GM12878 (cell line): ENCODE data around the gene DONSON. TPM values are rescaled to one million over a fixed set of nuclear protein-coding genes. Genes with fewer than 3 reads are reported as not detected.

Experiments used
- ATAC-seq: fragments of 200-7000 bp; cut with Tn5 transposase; 3 replicates; pipeline ENCODE4 v1.9.1; 2020; ENCODE audit warnings: mild to moderate bottlenecking, moderate library complexity
- BruUV-seq: library from RNA; stranded (reverse); fragments of 400-500 nt; replicated peaks from 2 replicates; lab custom pipeline; 2021; lab: Mats Ljungman, UMichigan
- CTCF ChIA-PET: fragments of 300-600 bp; sonication (Branson Sonifier 250); formaldehyde crosslinking; extraction: SDS; loops from one replicate; lab custom pipeline; 2021; ENCODE audit warnings: inconsistent platforms; lab: Yijun Ruan, JAX
- POLR2A ChIA-PET: fragments of 350-600 bp; formaldehyde crosslinking; extraction: SDS; loops from one replicate; lab custom pipeline; 2021; ENCODE audit warnings: inconsistent platforms; lab: Charles Lee
- RAD21 ChIA-PET: fragments of 300-600 bp; sonication (Branson Sonifier 250); formaldehyde crosslinking; loops from one replicate; lab custom pipeline; 2023; ENCODE audit warnings: antibody characterized with exemption; ENCODE audit not compliant: unreplicated experiment; lab: Charles Lee
- SMC1A ChIA-PET: fragments of 300-600 bp; sonication (Branson Sonifier 250); formaldehyde crosslinking; loops from one replicate; lab custom pipeline; 2023; ENCODE audit not compliant: unreplicated experiment, uncharacterized antibody; lab: Charles Lee
- DNase-seq: peaks from one replicate; pipeline ENCODE4 v3.0.0-alpha.2; 2011; ENCODE audit warnings: low read depth, low spot score
- FAIRE-seq: peaks from 3 replicates; lab custom pipeline; 2011; peaks lifted over from hg19 to GRCh38; lab: Jason Lieb, UNC
- H2AFZ ChIP-seq: 2 replicates; pipeline ENCODE4 v1.6.0; 2011; ENCODE audit warnings: low read depth, low read length, control low read depth; ENCODE audit not compliant: control insufficient read depth
- H3K27ac ChIP-seq: 2 replicates; pipeline ENCODE4 v1.5.1; 2011; ENCODE audit warnings: control low read depth; ENCODE audit not compliant: control insufficient read depth, insufficient read depth
- H3K27me3 ChIP-seq, 2 experiments: replicated peaks in 1 of 2; 2 replicates each; pipeline versions ENCODE4 v1.6.0 to v1.6.1; 2011; ENCODE audit warnings: low read length in 1 of 2; ENCODE audit not compliant: control insufficient read depth in 2 of 2, insufficient read depth in 2 of 2
- H3K36me3 ChIP-seq, 2 experiments: 2 replicates each; pipeline ENCODE4 v1.5.1; 2011; ENCODE audit warnings: low read length in 1 of 2; ENCODE audit not compliant: control insufficient read depth in 2 of 2, insufficient read depth in 2 of 2
- H3K4me1 ChIP-seq: 2 replicates; pipeline ENCODE4 v1.6.1; 2011; ENCODE audit warnings: mild to moderate bottlenecking, low read length, moderate library complexity, mixed read lengths; ENCODE audit not compliant: control insufficient read depth, insufficient read depth
- H3K4me2 ChIP-seq: 2 replicates; pipeline ENCODE4 v1.6.0; 2011; ENCODE audit warnings: control low read depth; ENCODE audit not compliant: control insufficient read depth, insufficient read depth
- H3K4me3 ChIP-seq: fragments of 200-600 bp; sonication (generic); 2 replicates; pipeline ENCODE4 v1.5.1; 2016
- H3K79me2 ChIP-seq: 2 replicates; pipeline ENCODE4 v1.6.0; 2011; ENCODE audit warnings: low read length; ENCODE audit not compliant: control insufficient read depth, insufficient read depth
- H3K9ac ChIP-seq: 2 replicates; pipeline ENCODE4 v1.8.0; 2011; ENCODE audit warnings: low read length, control low read depth, mixed read lengths; ENCODE audit not compliant: control insufficient read depth, insufficient read depth
- H3K9me3 ChIP-seq: replicated peaks from 3 replicates; pipeline ENCODE4 v1.5.1; 2011; ENCODE audit warnings: mild to moderate bottlenecking, low read length; ENCODE audit not compliant: control insufficient read depth, insufficient read depth
- H4K20me1 ChIP-seq: 2 replicates; pipeline ENCODE4 v1.6.0; 2011; ENCODE audit not compliant: control insufficient read depth, insufficient read depth
- LARP7 ChIP-seq: fragments of 450-650 bp; IDR thresholded peaks from 2 replicates; pipeline ENCODE4 v1.6.1; 2017; ENCODE audit warnings: mild to moderate bottlenecking
- POLR2AphosphoS2 ChIP-seq: IDR thresholded peaks from 2 replicates; pipeline ENCODE4 v1.6.1; 2011; ENCODE audit warnings: low read depth, mild to moderate bottlenecking, low read length, improper control_type of control experiment, moderate library complexity
- POLR2AphosphoS5 ChIP-seq: IDR thresholded peaks from 2 replicates; pipeline ENCODE4 v1.6.1; 2011; ENCODE audit warnings: mild to moderate bottlenecking, low read length, inconsistent platforms
- ZNF622 ChIP-seq: fragments of 450-650 bp; IDR thresholded peaks from 2 replicates; pipeline ENCODE4 v1.6.1; 2017; ENCODE audit warnings: mild to moderate bottlenecking, inconsistent platforms
- WGBS: methylation state at CpG from one replicate; pipeline ENCODE4 v1.1.6; 2016; ENCODE audit warnings: low lambda C conversion rate; ENCODE audit not compliant: insufficient replicate concordance, insufficient coverage; ENCODE audit errors: missing lambda C conversion rate; 5-methylcytosine and 5-hydroxymethylcytosine counted together
- in situ Hi-C: fragments of 300-500 bp; cut with MboI; formaldehyde crosslinking; loops from 9 replicates; pipeline ENCODE4 v1.14.3; 2018; ENCODE audit warnings: mixed read lengths
- intact Hi-C: fragments of 100-400 bp; cut with micrococcal nuclease; formaldehyde crosslinking; loops from one replicate; pipeline ENCODE4 v1.14.2; 2022; ENCODE audit not compliant: unreplicated experiment
- polyA plus RNA-seq, 11 experiments: library from polyadenylated mRNA; depleted of rRNA in 4 of 11; unstranded in 6 of 11; stranded (reverse) in 5 of 11; fragments of >200 nt; fragmentation: Nextera tagmentation in 4 of 11; fragmentation: Illumina TruSeq in 1 of 11; extraction: Ambion mirVana in 4 of 11; extraction: Trizol in 1 of 11; gene quantifications; 1 replicate in 1 of 11; 2 replicates in 10 of 11; pipeline versions ENCODE4 v1.2.1 to v1.2.3, GENCODE V29; 2011 to 2016; ENCODE audit warnings: inconsistent platforms in 2 of 11, missing spikeins in 2 of 11, low read depth in 1 of 11
- total RNA-seq, 4 experiments: library from RNA; depleted of rRNA in 3 of 4; stranded (reverse); fragments of >200 nt in 3 of 4; fragmentation: Illumina TruSeq in 1 of 4; extraction: Trizol in 1 of 4; gene quantifications; 2 replicates each; pipeline versions ENCODE4 v1.2.1 to v1.2.3, GENCODE V29; 2013 to 2021
- TF ChIP-seq, protein P1 (sequence below): fragments of 450-650 bp; IDR thresholded peaks from 2 replicates; pipeline ENCODE4 v1.6.1; 2016; ENCODE audit warnings: mild to moderate bottlenecking
- TF ChIP-seq, protein P2 (sequence below): fragments of 450-650 bp; IDR thresholded peaks from 2 replicates; pipeline ENCODE4 v1.6.1; 2016; ENCODE audit warnings: mild to moderate bottlenecking, moderate library complexity, borderline replicate concordance

Gene DONSON
- total and polyA plus RNA-seq, 10 of the 15 experiments (the other 5 are each of a cell fraction or from before 2014, with no cell fraction given), result 13.6 to 51.2 (median 32.2) TPM

DNA sequence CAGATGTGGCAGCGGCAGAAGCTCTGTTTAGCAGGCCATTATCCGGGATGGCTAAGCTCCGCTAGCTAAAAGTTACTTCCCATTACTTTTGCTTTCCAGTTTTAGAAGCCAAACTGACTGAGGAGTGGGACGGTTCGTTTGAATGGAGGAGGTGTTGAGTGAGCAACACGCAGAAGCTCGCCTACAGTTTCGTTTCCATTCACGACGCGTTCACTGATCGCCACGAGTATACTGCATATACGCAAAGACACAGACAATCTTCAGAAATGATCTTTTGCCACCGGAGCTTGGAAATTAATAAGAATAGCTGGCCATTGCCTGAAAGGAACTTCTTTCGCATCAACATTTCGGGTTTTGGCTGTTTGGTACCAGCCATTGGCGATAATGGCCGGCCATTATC, 31.0 kb downstream of the DONSON start:
- H3K9me3 ChIP-seq, result peaks cover 5% of the 10 kb centered on the region; the same call in 2 of the 3 replicates
- RAD21 ChIA-PET, result interaction anchor here (1.1 kb wide), 1 partner anchor 48 kb away, joined by 4 read pairs; no protein-coding TSS in a partner anchor
- peaks cover 26 to 50% of the 10 kb centered on the region in 2 experiments for H3K36me3 ChIP-seq
- no TSS peak for BruUV-seq
- H3K4me1 ChIP-seq, result no peaks in the 10 kb centered on the region
- no peak overlapping the region for H3K4me3 ChIP-seq
- H3K4me2 ChIP-seq, result no peak overlapping the region
- SMC1A ChIA-PET, result interaction anchor here (0.6 to 5.6 kb wide), 7 partner anchors 13 to 54 kb away, joined by 3 to 23 read pairs (median 3); no protein-coding TSS in a partner anchor
- H3K27ac ChIP-seq, result no peak overlapping the region
- intact Hi-C loops, result no loop called here
- TF ChIP-seq, protein P1, sequence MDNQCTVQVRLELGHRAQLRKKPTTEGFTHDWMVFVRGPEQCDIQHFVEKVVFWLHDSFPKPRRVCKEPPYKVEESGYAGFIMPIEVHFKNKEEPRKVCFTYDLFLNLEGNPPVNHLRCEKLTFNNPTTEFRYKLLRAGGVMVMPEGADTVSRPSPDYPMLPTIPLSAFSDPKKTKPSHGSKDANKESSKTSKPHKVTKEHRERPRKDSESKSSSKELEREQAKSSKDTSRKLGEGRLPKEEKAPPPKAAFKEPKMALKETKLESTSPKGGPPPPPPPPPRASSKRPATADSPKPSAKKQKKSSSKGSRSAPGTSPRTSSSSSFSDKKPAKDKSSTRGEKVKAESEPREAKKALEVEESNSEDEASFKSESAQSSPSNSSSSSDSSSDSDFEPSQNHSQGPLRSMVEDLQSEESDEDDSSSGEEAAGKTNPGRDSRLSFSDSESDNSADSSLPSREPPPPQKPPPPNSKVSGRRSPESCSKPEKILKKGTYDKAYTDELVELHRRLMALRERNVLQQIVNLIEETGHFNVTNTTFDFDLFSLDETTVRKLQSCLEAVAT, result 0 out of 2 replicates have a peak, but pooled peaks have one; percentile 32
- no peak for TF ChIP-seq ZNF622
- no peak for DNase-seq
- CTCF ChIA-PET, result interaction anchor here (0.5 to 2.7 kb wide), 8 partner anchors 15 to 545 kb away, joined by 3 to 10 read pairs (median 3); no protein-coding TSS in a partner anchor
- no peak overlapping the region for H2AFZ ChIP-seq
- FAIRE-seq, result no peak
- WGBS, result 98% methylated on average over 19 of the region's 19 CpGs
- H3K79me2 ChIP-seq, result peaks cover 49% of the 10 kb centered on the region
- H3K9ac ChIP-seq, result no peak overlapping the region
- POLR2A ChIA-PET, result interaction anchor here (0.6 to 1.3 kb wide), 3 partner anchors 8 to 84 kb away, joined by 3 to 5 read pairs (median 5); partner anchors contain the start of gene CRYZL1
- H3K27me3 ChIP-seq, result no peaks in the 10 kb centered on the region
- in situ Hi-C loops, result no loop called here
- no peak for ATAC-seq
- H4K20me1 ChIP-seq, result no peaks in the 10 kb centered on the region

DNA sequence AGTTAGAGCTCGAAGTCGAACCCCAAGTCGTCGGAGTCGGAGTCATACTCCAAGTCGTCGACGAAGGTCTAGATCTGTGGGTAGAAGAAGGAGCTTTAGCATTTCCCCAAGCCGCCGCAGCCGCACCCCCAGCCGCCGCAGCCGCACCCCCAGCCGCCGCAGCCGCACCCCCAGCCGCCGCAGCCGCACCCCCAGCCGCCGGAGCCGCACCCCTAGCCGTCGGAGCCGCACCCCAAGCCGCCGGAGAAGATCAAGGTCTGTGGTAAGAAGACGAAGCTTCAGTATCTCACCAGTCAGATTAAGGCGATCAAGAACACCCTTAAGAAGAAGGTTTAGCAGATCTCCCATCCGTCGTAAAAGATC, 33.5 kb downstream of the DONSON start:
- POLR2A ChIA-PET, result interaction anchor here (0.6 to 1.2 kb wide), 2 partner anchors 10 to 30 kb away, joined by 3 to 5 read pairs; no protein-coding TSS in a partner anchor
- Histone ChIP-seq H4K20me1 (peaks cover 2% of the 10 kb centered on the region; the same call in 1 of the 2 replicates), H3K9ac (no peak overlapping the region), H3K36me3 (peaks cover 45 to 66% of the 10 kb centered on the region in 2 experiments), H3K4me1 (no peaks in the 10 kb centered on the region), H3K27ac (no peak overlapping the region), H2AFZ (no peak overlapping the region), H3K4me2 (no peak overlapping the region), H3K27me3 (no peaks in the 10 kb centered on the region), H3K79me2 (peaks cover 69% of the 10 kb centered on the region), H3K9me3 (peaks cover 21% of the 10 kb centered on the region; the same call in 2 of the 3 replicates), H3K4me3 (no peak overlapping the region)
- intact Hi-C loops (no loop called here), in situ Hi-C loops (no loop called here)
- FAIRE-seq, result no peak
- SMC1A ChIA-PET, result interaction anchor here (1.0 to 5.6 kb wide), 3 partner anchors 10 to 18 kb away, joined by 3 to 23 read pairs (median 3); no protein-coding TSS in a partner anchor
- TF ChIP-seq POLR2AphosphoS2, result peak; percentile 64; the same call in 1 of the 2 replicates
- no peak for TF ChIP-seq LARP7
- TF ChIP-seq, protein P2, sequence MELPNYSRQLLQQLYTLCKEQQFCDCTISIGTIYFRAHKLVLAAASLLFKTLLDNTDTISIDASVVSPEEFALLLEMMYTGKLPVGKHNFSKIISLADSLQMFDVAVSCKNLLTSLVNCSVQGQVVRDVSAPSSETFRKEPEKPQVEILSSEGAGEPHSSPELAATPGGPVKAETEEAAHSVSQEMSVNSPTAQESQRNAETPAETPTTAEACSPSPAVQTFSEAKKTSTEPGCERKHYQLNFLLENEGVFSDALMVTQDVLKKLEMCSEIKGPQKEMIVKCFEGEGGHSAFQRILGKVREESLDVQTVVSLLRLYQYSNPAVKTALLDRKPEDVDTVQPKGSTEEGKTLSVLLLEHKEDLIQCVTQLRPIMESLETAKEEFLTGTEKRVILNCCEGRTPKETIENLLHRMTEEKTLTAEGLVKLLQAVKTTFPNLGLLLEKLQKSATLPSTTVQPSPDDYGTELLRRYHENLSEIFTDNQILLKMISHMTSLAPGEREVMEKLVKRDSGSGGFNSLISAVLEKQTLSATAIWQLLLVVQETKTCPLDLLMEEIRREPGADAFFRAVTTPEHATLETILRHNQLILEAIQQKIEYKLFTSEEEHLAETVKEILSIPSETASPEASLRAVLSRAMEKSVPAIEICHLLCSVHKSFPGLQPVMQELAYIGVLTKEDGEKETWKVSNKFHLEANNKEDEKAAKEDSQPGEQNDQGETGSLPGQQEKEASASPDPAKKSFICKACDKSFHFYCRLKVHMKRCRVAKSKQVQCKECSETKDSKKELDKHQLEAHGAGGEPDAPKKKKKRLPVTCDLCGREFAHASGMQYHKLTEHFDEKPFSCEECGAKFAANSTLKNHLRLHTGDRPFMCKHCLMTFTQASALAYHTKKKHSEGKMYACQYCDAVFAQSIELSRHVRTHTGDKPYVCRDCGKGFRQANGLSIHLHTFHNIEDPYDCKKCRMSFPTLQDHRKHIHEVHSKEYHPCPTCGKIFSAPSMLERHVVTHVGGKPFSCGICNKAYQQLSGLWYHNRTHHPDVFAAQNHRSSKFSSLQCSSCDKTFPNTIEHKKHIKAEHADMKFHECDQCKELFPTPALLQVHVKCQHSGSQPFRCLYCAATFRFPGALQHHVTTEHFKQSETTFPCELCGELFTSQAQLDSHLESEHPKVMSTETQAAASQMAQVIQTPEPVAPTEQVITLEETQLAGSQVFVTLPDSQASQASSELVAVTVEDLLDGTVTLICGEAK, result no peak
- peak; percentile 55; the same call in 1 of the 2 replicates for TF ChIP-seq POLR2AphosphoS5
- 97% methylated on average over 24 of the region's 32 CpGs for WGBS
- BruUV-seq, result no TSS peak
- RAD21 ChIA-PET, result no interaction called here
- CTCF ChIA-PET, result interaction anchor here (1.3 to 2.4 kb wide), 3 partner anchors 10 to 34 kb away, joined by 3 to 8 read pairs (median 3); no protein-coding TSS in a partner anchor
- DNase-seq, result no peak
- ATAC-seq, result no peak
